ENCODE data around the gene CAND2. TPM values are rescaled to one million over a fixed set of nuclear protein-coding genes. Genes with fewer than 3 reads are reported as not detected.

Gene CAND2
- total and polyA plus RNA-seq, 9 of the 15 experiments (the other 6 are each of a cell fraction or from before 2014, with no cell fraction given), result 0.91 to 14.9 (median 4.3) TPM

DNA sequence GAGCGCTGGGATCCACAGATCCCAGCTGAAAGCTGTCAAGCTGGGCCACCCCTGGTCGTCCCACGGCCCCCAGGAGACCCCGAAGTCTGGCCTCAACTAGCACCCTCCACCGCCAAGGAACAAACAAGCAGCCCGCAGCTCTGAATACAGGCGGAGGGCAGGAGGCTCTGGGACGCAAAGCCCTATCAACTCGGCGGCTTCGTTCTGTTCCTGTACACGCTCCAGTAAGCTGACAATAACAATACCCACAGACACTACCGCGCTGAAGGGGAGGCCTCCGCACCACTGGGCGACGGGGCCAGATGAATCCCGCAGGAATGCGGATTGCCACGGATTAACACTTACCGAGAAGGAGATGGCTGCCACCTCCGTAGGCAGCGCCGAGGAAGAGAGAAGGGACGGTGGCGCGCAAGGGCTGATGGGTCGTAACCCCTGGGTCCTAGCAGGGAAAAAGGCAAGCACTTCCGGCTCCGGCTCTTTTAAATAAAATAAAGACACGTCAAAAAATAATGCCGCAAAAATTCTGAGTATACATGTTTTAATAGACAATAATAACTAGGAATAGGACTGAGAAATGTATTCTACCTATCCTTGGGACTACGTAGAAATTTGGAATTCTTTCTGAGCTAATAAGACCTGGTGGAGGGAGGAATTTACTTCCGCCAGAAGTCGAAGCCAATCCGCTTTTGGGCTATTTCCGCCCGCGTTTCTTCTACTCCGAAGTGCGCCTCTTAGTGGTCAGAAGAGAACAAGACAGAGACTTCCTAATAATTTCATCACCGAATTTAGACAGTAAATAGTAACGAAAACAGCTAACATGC, 44.9 kb downstream of the CAND2 start, which contains the start of gene RPL32 (continued):
- TF ChIP-seq NR2F6 (CRISPR knock-in tag; IDR thresholded peaks at IDR 0.05) (no peak; the same call in 1 of the 2 replicates), IFI16 (CRISPR knock-in tag; IDR thresholded peaks at IDR 0.05) (no peak), LEF1 (IDR thresholded peaks at IDR 0.05) (peak; percentile 53; the same call in 1 of the 2 replicates), EWSR1 (IDR thresholded peaks at IDR 0.05; ENCODE audit: borderline replicate concordance, low read depth, partially characterized antibody) (no peak), SRSF3 (IDR thresholded peaks at IDR 0.05; ENCODE audit: insufficient read depth, low read length) (peak; percentile 96), HMG20A (CRISPR knock-in tag; conservative IDR thresholded peaks at IDR 0.05) (no peak), NRF1 (conservative IDR thresholded peaks at IDR 0.05 in 1 of 2, IDR thresholded peaks at IDR 0.05 in 1 of 2) (peak; percentile 54 to 62; a peak in 3 of 4 replicates), ZNF197 (CRISPR knock-in tag; IDR thresholded peaks at IDR 0.05; ENCODE audit: low read depth) (peak; percentile 72; the same call in 1 of the 2 replicates), ZBTB5 (IDR thresholded peaks at IDR 0.05) (no peak), SUPT5H (IDR thresholded peaks at IDR 0.05) (peak; percentile 99), ATF7 (IDR thresholded peaks at IDR 0.05) (peak; percentile 90), DDX20 (tag; IDR thresholded peaks at IDR 0.05; ENCODE audit: low read depth) (0 out of 2 replicates have a peak, but pooled peaks have one; percentile 19), ESRRB (CRISPR knock-in tag; IDR thresholded peaks at IDR 0.05; ENCODE audit: borderline replicate concordance) (no peak), FOXK1 (CRISPR knock-in tag; IDR thresholded peaks at IDR 0.05; ENCODE audit: borderline replicate concordance) (no peak; the same call in 1 of the 2 replicates), ZNF134 (CRISPR knock-in tag; conservative IDR thresholded peaks at IDR 0.05) (0 out of 2 replicates have a peak, but pooled peaks have one; percentile 28), SAP30 (IDR thresholded peaks at IDR 0.05; ENCODE audit: borderline replicate concordance, insufficient read depth, low read depth, low read length, poor library complexity, severe bottlenecking) (peak; percentile 94), SMAD3 (CRISPR knock-in tag; conservative IDR thresholded peaks at IDR 0.05) (no peak; the same call in 1 of the 2 replicates)
- TF ChIP-seq, protein P1, sequence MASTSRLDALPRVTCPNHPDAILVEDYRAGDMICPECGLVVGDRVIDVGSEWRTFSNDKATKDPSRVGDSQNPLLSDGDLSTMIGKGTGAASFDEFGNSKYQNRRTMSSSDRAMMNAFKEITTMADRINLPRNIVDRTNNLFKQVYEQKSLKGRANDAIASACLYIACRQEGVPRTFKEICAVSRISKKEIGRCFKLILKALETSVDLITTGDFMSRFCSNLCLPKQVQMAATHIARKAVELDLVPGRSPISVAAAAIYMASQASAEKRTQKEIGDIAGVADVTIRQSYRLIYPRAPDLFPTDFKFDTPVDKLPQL (IDR thresholded peaks at IDR 0.05; ENCODE audit: extremely low read depth, insufficient read length), result peak; percentile 59
- TF ChIP-seq, protein P2, sequence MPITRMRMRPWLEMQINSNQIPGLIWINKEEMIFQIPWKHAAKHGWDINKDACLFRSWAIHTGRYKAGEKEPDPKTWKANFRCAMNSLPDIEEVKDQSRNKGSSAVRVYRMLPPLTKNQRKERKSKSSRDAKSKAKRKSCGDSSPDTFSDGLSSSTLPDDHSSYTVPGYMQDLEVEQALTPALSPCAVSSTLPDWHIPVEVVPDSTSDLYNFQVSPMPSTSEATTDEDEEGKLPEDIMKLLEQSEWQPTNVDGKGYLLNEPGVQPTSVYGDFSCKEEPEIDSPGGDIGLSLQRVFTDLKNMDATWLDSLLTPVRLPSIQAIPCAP (CRISPR knock-in tag; IDR thresholded peaks at IDR 0.05; ENCODE audit: borderline replicate concordance), result no peak
- TF ChIP-seq, protein P3, sequence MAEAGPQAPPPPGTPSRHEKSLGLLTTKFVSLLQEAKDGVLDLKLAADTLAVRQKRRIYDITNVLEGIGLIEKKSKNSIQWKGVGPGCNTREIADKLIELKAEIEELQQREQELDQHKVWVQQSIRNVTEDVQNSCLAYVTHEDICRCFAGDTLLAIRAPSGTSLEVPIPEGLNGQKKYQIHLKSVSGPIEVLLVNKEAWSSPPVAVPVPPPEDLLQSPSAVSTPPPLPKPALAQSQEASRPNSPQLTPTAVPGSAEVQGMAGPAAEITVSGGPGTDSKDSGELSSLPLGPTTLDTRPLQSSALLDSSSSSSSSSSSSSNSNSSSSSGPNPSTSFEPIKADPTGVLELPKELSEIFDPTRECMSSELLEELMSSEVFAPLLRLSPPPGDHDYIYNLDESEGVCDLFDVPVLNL (CRISPR knock-in tag; IDR thresholded peaks at IDR 0.05; ENCODE audit: low read depth), result no peak
- TF ChIP-seq, protein P4, sequence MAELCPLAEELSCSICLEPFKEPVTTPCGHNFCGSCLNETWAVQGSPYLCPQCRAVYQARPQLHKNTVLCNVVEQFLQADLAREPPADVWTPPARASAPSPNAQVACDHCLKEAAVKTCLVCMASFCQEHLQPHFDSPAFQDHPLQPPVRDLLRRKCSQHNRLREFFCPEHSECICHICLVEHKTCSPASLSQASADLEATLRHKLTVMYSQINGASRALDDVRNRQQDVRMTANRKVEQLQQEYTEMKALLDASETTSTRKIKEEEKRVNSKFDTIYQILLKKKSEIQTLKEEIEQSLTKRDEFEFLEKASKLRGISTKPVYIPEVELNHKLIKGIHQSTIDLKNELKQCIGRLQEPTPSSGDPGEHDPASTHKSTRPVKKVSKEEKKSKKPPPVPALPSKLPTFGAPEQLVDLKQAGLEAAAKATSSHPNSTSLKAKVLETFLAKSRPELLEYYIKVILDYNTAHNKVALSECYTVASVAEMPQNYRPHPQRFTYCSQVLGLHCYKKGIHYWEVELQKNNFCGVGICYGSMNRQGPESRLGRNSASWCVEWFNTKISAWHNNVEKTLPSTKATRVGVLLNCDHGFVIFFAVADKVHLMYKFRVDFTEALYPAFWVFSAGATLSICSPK (IDR thresholded peaks at IDR 0.05; ENCODE audit: borderline replicate concordance), result no peak

Data from K562 (cell line).